ENCODE measurements around the gene EMILIN1. TPM values are rescaled to one million over a fixed set of nuclear protein-coding genes. Genes with fewer than 3 reads are reported as not detected.

The EMILIN1 gene
- total RNA-seq, 6 experiments from 2014 or later = 7.2 to 26.1 (median 21.0) TPM

DNA sequence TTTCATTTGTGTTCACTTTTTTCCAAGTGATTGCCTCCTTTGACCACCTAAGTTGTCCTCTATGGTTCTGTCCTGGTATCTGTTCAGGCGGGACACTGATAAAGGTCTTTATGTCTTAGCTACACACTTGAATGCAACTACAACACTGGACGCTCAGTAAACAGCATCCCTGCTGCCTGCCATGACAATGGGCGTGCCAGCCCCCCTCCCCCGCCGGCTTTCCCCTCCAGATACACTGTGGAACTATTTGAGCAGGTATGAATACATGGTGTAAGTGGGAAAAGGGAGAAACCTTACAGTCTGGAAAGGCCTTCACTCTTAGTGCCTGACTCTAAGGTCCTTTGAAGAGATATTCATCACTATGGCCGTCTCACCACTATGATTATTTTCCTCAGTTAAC lies 21.2 kb upstream of the EMILIN1 start:
- intact Hi-C loops (cut with DNase I) = no loop called here
- 94% methylated on average over 3 of the region's 6 CpGs for whole genome bisulfite sequencing (ENCODE audit: insufficient coverage, low coverage, low lambda C conversion rate, missing lambda C conversion rate)

DNA sequence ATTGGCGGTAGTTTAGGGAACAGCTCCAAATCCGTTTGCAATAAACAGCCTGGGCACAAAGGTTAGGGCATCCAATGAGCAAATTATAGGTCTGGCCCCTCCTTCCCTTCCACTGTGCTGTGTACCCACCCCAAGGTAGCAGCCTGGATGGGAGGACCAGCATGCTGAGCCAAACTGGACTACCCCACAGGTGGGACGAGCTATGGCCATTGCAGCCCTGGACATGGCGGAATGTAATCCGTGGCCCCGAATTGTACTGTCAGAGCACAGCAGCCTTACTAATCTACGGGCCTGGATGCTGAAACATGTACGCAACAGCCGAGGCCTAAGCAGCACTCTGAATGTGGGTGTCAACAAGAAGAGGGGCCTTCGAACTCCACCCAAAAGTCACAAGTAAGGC lies 20.2 kb upstream of the EMILIN1 start:
- no peak for TF ChIP-seq POLR2A (IDR thresholded peaks at IDR 0.05)
- TF ChIP-seq, protein P1, sequence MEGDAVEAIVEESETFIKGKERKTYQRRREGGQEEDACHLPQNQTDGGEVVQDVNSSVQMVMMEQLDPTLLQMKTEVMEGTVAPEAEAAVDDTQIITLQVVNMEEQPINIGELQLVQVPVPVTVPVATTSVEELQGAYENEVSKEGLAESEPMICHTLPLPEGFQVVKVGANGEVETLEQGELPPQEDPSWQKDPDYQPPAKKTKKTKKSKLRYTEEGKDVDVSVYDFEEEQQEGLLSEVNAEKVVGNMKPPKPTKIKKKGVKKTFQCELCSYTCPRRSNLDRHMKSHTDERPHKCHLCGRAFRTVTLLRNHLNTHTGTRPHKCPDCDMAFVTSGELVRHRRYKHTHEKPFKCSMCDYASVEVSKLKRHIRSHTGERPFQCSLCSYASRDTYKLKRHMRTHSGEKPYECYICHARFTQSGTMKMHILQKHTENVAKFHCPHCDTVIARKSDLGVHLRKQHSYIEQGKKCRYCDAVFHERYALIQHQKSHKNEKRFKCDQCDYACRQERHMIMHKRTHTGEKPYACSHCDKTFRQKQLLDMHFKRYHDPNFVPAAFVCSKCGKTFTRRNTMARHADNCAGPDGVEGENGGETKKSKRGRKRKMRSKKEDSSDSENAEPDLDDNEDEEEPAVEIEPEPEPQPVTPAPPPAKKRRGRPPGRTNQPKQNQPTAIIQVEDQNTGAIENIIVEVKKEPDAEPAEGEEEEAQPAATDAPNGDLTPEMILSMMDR (IDR thresholded peaks at IDR 0.05) = no peak
- no peak overlapping the region for H3K27ac ChIP-seq
- H3K4me1 ChIP-seq = peaks cover 0 to 17% (median 5%) of the 10 kb centered on the region in 4 donors
- no peak overlapping the region for H3K4me3 ChIP-seq
- intact Hi-C loops (cut with DNase I) = no loop called here
- no peaks in the 10 kb centered on the region for H3K9me3 ChIP-seq
- peaks cover 0 to 10% (median 2%) of the 10 kb centered on the region in 4 donors for H3K36me3 ChIP-seq
- DNase-seq (no peak), ATAC-seq (no peak)
- no peaks in the 10 kb centered on the region for H3K27me3 ChIP-seq
- 96% methylated on average over 4 of the region's 10 CpGs for WGBS (ENCODE audit: insufficient coverage, low coverage, low lambda C conversion rate, missing lambda C conversion rate)

More for the DNA sequence above, 21.2 kb upstream of the EMILIN1 start:
- Histone ChIP-seq H3K4me1 (peaks cover 0 to 17% (median 5%) of the 10 kb centered on the region in 4 donors), H3K27me3 (no peaks in the 10 kb centered on the region), H3K4me3 (no peak overlapping the region), H3K36me3 (peaks cover 0 to 10% (median 2%) of the 10 kb centered on the region in 4 donors), H3K27ac (no peak overlapping the region), H3K9me3 (no peaks in the 10 kb centered on the region)
- no peak for ATAC-seq
- no peak for DNase-seq
- no peak for TF ChIP-seq POLR2A (IDR thresholded peaks at IDR 0.05)
- TF ChIP-seq, protein P1 (IDR thresholded peaks at IDR 0.05) = no peak

DNA sequence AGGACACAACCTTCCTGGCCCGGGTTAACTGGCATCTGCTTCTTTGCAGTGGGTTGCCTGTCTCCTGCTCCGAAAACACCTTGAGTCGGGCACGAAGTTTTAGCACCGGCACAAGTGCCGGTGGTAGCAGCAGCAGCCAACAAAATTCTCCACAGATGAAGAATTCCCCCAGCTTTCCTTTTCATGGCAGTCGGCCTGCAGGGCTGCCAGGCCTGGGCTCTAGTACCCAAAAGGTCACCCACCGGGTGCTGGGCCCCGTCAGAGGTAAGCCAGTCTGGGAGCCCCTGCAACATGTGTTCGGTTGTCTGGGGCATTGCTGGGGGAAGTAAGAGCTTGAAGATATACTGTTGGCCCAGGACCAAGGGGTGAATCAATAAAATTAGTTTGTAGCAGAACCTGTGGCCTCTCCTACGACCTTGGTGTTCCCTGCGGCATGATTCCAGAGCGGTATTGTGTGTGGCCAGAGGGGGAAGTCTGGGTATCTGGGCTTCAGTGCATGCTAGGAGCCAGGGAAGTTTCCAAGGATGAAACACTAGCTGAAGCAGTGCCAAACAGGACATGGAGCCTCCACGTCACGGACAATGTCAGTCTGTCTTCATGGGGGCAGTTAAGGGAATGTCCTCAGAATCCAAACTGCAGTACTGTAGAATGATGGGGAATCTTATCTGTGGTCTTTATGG lies 19.1 kb upstream of the EMILIN1 start:
- no peak for TF ChIP-seq POLR2A (IDR thresholded peaks at IDR 0.05)
- TF ChIP-seq, protein P1 (IDR thresholded peaks at IDR 0.05) = no peak
- ATAC-seq (peak; percentile 54 to 73 (median 64)), DNase-seq (no peak)
- intact Hi-C loops (cut with DNase I) = no loop called here
- peaks cover 0 to 17% (median 5%) of the 10 kb centered on the region in 4 donors for H3K4me1 ChIP-seq
- H3K27ac ChIP-seq = no peak overlapping the region
- no peaks in the 10 kb centered on the region for H3K27me3 ChIP-seq
- 58% methylated on average over 9 of the region's 15 CpGs for WGBS (ENCODE audit: insufficient coverage, low coverage, low lambda C conversion rate, missing lambda C conversion rate)
- H3K9me3 ChIP-seq = no peaks in the 10 kb centered on the region
- peaks cover 0 to 10% (median 2%) of the 10 kb centered on the region in 4 donors for H3K36me3 ChIP-seq
- no peak overlapping the region for H3K4me3 ChIP-seq

DNA sequence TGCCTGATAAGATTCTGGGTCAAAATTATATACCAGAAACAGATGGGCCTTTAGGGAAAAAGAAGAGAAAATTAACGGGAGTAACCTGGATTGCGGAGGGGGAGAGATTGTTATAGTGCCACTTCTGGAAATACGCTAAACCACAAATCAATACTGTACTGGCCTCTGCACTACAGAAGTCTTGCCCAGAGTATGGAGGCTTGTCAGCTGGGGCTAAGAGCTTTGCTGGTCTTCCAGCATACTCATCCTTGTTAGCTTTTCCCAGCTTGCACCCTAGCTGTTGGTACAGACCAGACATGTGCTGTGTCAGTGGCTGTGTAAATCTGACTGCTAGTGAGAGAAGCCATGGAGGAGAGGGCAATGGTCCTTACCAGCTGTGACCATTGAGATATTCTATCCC lies 18.1 kb upstream of the EMILIN1 start:
- WGBS (ENCODE audit: insufficient coverage, low coverage, low lambda C conversion rate, missing lambda C conversion rate) = 28% methylated on average over 3 of the region's 3 CpGs
- DNase-seq (no peak), ATAC-seq (peak; percentile 56 to 75 (median 69))
- Histone ChIP-seq H3K36me3 (peaks cover 0 to 10% (median 2%) of the 10 kb centered on the region in 4 donors), H3K27me3 (no peaks in the 10 kb centered on the region), H3K9me3 (no peaks in the 10 kb centered on the region), H3K4me1 (peaks cover 0 to 17% (median 5%) of the 10 kb centered on the region in 4 donors), H3K27ac (no peak overlapping the region), H3K4me3 (no peak overlapping the region)
- intact Hi-C loops (cut with DNase I) = no loop called here
- TF ChIP-seq, protein P1 (IDR thresholded peaks at IDR 0.05) = no peak
- no peak for TF ChIP-seq POLR2A (IDR thresholded peaks at IDR 0.05)

Data from right lobe of liver (tissue), 6 donors.